Neural cell (in vitro differentiated cells): ENCODE data around the gene P4HA3.

Source experiments
- CTCF ChIP-seq: fragments of 450-650 bp; IDR thresholded peaks from 2 replicates; pipeline ENCODE4 v1.5.1; 2014; ENCODE audit warnings: antibody characterized with exemption, mild to moderate bottlenecking, moderate library complexity; ENCODE audit not compliant: poor library complexity, severe bottlenecking
- EP300 ChIP-seq: fragments of 450-650 bp; conservative IDR thresholded peaks from 2 replicates; pipeline ENCODE4 v1.6.1; 2014; ENCODE audit warnings: antibody characterized with exemption, mild to moderate bottlenecking, moderate library complexity; ENCODE audit not compliant: poor library complexity, severe bottlenecking
- EZH2 ChIP-seq: fragments of 200-600, 300-800 bp; shearing (Covaris generic), sonication (generic); IDR thresholded peaks from 2 replicates; pipeline ENCODE4 v1.6.1; 2014; ENCODE audit warnings: antibody characterized with exemption, low read length, borderline replicate concordance, mild to moderate bottlenecking; ENCODE audit not compliant: insufficient read depth, poor library complexity, severe bottlenecking
- POLR2AphosphoS5 ChIP-seq: IDR thresholded peaks from 2 replicates; pipeline ENCODE4 v1.6.1; 2012
- RAD21 ChIP-seq: fragments of 450-650 bp; conservative IDR thresholded peaks from 2 replicates; pipeline ENCODE4 v1.6.1; 2014; ENCODE audit warnings: antibody characterized with exemption, mild to moderate bottlenecking, moderate library complexity
- TAF1 ChIP-seq: IDR thresholded peaks from 2 replicates; pipeline ENCODE4 v1.6.1; 2012; ENCODE audit warnings: low read depth

- no peak for TF ChIP-seq CTCF
- TF ChIP-seq EP300 = no peak
- TF ChIP-seq RAD21 = no peak
- no peak for TF ChIP-seq EZH2
- TF ChIP-seq TAF1 = no peak
- TF ChIP-seq POLR2AphosphoS5 = no peak
Measured at GRCh38 chr11:74238243-74238642, 73.2 kb downstream of the P4HA3 start.
